ENCODE measurements around the gene DHRS3.

The DHRS3 gene

GRCh38 chr1:12552951-12553921, 64.8 kb downstream of the DHRS3 start:
- DNase-seq (ENCODE audit: low read depth): no peak

DNA sequence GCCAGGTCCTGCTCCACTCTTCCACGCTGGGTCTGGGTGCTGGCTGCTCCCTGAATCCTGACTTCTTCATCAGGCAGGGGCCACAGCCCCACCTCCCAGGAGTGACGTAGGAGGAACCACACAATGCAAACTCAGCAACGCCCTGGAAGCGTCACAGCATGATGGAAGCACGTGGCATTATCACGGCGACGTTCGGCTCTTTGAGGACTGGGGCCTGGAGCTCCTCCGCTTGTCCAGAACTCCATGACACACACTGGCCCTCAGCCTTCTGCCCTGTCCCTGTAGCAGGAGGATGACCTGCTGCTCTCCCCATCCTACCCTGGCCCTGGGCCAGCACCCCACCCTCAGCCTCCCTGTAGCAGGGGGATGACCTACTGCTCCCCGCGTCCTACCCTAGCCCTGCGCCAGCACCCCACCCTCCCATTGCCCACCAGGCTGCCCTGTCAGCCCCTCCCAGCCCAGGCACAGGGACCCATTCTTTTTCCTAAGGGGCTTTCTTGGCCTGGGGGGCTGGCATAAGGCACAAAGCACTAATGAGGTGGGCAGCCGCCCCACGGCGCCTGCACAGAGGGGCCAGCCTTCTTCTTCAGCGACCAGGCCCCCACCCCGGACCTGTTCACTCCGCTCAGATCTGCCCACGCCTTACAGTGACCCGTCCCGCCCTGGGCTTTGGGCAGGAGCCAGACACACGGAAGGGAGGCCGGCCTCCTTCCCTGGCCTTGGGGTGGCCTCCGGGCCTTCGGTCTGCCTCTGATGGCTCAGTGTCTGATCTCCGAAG, 65.7 kb downstream of the DHRS3 start:
- no peak for DNase-seq (ENCODE audit: low read depth)

DNA sequence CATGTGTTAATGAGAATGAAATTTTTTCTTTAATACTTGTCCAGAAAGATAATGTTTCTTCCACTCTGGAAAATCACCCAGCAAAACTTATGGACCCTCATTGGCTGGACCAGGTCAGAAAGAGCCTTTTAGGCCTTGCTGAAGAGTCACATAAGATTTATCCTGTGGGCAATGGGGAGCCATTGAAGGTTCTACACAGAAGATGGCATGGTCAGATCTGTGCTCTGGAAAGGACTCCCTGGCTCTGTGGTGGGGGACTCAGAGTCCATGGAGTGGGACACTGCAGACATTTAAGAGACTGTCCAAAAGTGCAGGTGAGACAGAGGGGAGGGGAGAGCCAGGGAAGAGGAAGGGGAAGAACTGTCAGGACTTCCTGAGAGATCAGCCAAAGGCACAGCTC, 66.4 kb downstream of the DHRS3 start:
- DNase-seq (ENCODE audit: low read depth): no peak

DNA sequence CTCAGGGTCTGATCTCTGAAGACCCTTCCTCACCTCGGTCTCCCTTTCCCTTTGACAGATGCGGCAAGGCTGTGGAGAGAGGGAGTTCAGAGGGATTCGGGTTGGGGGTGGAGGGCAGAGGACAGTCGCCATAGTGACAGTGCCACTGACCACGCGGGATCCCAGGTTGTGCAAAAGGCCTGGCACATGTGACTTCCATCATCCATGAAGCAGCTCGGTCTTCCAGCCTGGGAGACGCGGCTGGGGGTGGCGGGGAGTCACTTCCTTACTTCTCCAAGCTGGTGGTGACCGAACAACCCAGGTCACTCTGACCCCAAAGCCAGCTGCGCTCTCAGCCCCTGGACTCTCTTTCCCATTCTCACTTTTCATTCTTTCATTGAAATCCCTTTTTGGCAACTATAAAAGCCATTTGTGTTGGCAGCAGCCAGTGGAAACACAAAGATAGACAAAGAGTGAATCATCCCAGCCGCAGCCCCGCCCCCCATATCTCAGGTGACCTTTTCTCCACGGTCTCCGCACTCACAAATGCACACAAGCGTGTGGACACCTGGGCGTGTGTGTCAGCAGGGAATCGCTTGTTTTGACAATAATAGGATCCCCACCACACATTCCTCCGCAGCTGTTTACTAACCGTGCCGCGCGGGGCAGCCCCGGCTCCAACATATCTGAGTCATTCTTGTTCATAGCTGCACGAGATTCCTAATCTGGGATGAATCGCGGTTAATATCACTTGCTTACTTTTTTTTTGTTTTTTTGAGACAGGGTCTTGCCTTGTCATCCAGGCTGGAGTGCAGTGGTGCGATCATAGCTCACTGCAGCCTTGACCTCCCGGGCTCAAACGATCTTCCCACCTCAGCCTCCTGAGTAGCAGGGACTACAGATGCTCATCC, 68.3 kb downstream of the DHRS3 start:
- DNase-seq (ENCODE audit: low read depth): peak; percentile 76

DNA sequence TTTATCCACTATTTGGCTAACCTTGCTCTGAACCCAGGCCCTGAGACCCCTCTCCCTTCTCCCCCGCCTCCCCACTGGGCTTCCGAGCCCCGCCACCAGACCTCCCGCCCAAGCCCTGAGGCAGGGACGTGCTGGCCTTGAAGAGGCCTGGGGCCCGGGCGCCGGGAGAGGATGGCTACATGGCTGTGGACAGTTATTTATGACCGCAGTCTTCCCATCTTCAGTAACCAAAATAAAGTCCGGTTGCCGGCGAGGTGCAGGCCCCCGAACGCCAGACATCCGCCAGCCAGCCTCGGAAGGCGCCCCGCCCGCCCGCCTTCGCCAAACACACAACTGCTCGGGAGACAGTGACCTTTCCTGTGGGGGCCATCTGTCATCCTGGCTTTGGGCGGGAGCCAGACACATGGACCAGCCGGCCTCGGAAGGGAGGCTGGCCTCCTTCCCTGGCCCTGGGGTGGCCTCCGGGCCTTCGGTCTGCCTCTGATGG, 69.0 kb downstream of the DHRS3 start:
- no peak for DNase-seq (ENCODE audit: low read depth)

DNA sequence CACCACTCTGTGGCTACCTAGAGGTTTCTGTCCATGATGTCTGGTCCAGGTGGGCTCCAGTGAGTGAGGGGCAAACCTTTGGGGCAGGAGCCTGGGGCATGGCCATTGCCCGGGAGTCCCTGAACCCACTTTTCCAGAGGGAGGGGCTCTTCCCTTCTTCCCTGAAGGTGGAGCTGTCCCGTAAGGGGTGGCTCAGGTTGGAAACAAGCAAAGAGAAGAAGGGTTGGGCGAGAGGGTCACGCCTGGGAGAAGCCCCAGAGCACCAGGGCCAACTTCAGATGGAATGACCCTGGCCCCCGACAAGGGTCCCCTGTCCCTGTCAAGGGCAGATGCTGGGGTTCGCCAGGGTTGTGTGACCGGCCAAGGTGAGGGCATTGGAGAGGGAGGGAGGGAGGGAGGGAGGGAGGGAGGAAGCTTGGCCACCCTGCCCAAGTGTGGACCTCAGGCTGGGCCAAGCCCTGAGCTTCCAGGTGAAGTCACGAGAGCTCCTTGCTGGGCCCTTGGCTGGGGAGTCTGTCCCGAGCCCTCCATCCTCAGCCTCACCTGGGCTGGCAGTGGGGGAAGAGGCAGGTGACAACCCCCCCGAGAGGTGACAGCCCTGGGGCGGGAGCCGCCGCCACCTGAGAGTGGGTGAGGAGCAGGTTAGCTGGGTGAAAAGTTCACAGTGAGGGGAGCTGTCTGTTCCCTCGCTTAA, 69.6 kb downstream of the DHRS3 start:
- no peak for DNase-seq (ENCODE audit: low read depth)

DNA sequence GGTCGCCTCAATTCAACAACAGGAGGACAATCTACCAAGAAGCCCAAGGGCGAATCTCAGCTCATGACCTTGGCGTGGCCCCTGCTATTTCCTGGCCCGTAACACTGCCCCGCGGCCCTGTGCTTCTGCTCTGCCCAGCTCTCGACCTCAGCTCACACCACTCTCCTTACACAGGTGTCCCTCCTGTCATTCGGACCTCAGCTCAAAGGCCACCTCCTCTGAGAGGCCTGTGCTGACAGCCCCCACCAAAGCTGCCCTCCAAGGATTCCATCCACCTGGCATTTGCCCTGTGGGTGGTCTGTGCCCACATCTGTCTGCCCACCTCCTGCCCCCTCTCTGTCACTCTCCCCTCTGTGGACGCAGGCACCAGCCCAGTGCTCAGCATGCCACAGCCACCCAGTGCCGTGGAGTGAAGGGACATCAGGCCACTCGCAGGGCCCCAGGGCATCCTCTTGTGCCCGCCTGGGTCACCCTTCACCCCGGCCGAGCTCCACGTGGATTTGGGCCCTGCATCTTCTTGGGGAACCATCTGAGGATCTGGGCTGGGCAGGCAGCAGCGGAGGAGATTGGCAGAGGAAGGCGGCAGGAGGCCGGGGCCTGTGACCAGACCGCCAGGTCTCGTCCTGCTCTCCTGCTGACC, 70.3 kb downstream of the DHRS3 start:
- DNase-seq (ENCODE audit: low read depth): no peak

DNA sequence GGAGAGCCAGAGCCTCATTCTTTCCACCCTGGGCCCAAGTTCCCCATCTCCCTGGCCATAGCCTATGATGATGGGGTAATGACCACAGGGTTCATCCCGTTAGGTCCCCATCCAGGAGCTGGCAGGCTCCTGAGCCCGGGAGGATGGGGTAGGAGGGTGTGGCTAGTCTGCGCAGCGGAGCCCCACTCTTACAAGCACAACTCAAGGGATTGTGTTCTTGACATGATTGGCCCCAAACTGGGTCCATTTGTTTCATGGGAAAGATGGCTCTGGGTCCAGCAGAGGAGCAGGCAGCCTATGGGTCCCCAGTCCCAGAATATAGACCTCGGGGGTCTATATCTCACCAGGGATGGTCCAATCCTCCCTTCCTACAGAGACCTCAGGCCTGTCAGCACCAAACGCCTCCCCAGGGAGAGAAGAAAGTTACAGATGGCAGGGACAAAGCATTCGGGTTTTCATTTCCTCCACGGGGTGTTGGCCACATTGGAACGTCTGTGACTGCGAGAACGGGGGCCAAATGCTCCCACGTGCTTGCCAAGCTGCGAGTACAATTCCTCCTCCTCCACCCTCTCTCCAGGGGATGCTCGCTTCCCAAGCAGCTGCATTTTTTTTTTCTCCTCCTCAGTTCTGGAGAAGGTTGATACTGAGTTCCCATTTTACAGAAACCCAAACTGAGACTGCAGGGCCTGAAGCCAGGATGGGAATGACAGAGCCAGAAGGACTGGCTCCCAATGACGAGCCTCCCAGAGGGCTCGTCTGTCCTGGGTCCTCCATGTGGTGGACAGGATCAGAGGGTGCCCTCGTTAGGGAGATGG, 71.0 kb downstream of the DHRS3 start:
- DNase-seq (ENCODE audit: low read depth): no peak

GRCh38 chr1:12544992-12545391, 73.0 kb downstream of the DHRS3 start:
- DNase-seq (ENCODE audit: low read depth): no peak

DNA sequence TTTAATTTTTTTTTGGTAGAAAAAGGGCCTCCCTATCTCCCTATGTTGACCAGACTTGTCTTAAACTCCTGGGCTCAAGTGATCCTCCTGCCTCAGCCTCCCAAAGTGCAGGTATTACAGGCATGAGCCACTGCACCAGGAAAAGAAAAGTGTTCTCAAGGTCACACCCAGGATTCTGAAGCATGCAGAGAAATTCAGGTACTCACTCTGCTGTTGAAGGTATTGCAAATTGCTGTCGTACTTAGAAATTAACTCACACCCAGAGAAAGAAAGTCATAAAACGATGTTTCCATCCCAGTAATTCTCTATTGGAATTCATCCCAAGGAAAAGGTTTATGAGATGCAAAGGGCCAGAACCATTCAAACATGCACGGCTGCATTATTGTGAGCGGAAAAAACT, 73.7 kb downstream of the DHRS3 start:
- no peak for DNase-seq (ENCODE audit: low read depth)

DNA sequence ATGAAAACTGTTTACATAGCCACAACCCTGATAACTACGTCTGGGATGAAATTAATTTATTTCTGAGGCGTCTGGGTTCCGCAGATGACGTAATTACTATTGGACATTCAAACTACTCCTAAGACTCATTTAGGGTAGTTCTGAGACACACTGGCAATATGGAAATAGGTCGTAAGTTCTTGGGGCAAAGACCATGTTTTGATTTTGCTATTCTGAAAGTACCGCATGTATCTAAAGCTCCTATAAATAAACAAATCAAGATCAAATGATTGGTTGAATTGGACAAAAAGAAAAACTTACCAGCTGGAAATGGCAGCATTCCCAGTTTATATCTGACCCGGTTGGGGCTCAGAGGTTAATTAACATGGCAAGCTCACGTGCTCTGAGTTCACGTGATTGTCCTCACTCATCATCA, 74.3 kb downstream of the DHRS3 start:
- no peak for DNase-seq (ENCODE audit: low read depth)

DNA sequence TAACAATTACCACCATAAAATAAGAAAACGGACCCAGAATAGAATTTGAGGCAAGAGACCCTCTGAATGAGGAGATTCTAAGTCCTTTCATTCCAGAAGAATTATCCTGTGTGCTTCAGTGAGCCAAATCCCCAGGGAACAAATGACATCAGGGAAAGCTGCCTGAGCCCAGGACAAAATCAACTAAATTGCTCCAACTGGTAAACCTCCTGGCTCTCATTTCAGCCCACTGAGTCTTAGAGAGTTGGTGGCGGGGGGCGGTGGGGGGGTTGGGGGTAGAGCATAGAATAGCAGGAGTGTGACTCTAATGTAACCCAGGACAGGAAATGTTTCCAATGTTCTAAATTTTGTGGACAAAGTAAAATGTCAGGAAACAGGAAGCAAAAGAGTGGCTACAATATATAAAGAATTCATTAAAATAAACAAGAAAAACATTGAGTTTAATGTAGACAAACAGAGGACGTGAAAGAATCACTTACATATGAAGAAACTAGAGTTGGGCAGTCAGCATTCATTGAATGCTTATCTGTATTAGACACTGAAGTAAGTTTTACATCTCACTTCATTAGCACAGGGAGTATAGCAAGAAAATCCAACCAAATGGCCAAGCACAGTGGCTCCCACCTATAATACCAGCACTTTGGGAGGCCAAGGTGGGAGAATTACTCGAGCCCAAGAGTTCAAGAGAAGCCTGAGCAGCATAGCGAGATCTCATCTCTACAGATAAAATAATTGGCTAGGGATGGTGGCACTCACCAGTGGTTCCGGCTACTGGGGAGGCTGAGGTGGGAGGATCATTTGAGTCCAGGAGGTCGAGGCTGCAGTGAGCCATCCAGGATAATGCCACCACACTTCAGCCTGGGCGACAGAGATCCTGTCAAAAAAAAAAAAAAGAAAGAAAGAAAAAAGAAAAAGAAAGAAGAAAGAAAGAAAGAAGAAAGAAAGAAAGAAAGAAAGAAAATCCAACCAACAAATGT, 75.1 kb downstream of the DHRS3 start:
- DNase-seq (ENCODE audit: low read depth): no peak

DNA sequence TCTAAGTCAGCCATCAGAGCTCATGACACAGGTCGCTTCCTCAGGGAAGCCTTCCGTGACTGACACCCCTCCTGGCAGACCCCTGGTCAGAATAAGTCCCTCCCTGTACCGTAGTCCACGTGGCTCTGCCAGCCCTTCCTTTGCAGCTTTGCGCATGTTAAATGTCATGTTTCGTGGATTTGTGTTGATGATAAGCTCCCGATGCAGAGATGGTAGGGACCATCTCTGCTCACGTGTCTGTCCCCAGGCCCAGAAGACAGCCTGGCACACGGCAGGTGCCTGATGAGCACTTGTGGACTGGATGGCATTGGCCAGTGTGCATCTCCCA, 75.9 kb downstream of the DHRS3 start:
- no peak for DNase-seq (ENCODE audit: low read depth)

DNA sequence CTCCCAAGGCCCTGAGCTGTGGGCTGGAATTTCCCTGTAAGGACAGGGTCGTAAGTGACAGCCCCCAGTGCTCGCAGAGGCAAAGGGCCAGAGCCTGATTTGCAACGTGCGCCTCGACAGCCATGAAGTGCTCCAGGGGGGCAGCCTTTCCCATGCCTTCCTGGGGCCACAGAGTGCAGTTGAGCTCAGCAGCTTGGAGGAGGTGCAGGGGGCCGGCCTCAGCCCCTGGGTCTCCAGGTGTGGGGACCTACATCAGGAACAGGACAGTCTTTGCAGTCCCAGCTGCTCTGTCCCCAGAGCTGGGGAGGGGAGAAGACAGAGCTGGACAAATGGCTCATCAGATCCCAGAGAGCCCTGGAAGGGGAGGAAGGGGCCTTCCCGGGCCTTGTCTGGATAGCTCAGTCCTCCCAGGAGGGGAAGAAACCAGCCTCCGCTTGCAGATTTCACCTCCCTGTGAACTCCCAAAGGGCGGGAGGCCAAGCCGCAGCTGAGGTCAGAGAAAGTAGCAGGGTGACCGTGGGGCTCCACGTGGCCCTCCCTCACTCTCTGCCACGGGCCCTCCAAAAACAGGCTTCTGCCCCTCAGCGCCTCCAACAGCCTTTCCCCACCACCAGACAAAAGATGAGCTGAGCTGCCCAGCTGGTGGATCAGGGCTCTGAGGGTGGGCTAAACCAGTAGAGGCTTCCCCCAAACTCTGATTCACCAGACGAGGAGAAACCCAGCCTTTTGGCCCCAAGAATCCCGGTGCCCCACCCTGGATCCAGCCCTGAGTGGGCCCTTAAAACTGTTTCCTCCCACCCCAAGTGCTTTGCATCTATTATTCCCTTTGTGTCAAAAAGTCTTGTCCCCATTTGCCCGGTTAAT, 76.5 kb downstream of the DHRS3 start:
- DNase-seq (ENCODE audit: low read depth): no peak

DNA sequence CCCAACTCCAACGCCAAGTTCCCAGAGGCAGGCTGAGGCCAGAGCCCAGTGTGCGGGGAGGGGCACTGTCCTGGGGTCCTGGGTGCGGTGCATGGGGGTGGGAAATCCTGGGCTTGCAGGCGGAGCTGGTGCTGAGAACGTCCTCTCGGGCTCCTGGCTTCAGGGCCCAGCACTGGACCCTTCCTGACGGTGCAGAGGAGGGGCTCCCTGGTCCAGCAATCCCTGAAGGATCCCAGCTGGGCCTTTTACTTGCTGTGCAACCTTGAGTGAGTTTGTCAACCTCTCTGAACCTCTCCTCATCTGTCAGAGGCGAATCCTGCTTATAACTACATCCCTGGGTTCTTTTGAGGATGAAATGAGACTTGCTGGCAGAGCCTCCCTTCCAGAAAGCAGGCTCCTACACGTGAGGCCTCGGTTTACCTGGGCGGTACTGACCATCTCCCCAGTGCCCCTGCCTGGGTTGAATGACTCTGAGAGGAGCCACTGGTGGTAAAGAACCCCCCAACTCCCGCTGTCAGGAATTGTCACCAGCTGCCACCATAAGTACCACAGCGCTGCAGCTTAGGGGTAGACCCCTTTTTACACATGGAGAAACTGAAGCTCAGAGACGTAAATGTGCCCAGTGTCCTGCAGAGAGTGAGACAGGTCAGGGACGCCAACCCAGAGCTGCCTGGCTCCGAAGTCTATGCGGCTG, 77.3 kb downstream of the DHRS3 start:
- no peak for DNase-seq (ENCODE audit: low read depth)

- peak; percentile 94 for DNase-seq (ENCODE audit: low read depth)
Observed at GRCh38 chr1:12539705-12540579, 78.1 kb downstream of the DHRS3 start.

Data from GM04503 (cell line).